Astrocyte (in vitro differentiated cells and primary cell): Measurements from ENCODE around the gene RPA4. TPM values are rescaled to one million over a fixed set of nuclear protein-coding genes. Genes with fewer than 3 reads are reported as not detected.
"Not testable (repeated sequence)": the region's sequence is repeated elsewhere in the genome, so short reads cannot be mapped to it uniquely, and the experiment has no call there.

ENCODE experiments used
- DNase-seq: peaks from one replicate; pipeline ENCODE4 v3.0.0-alpha.2; 2010; ENCODE audit warnings: low read depth
- FAIRE-seq: peaks from 2 replicates; lab custom pipeline; 2011; peaks lifted over from hg19 to GRCh38; lab: Jason Lieb, UNC
- H2AFZ ChIP-seq: 2 replicates; pipeline ENCODE4 v1.6.0; 2012; ENCODE audit warnings: low read depth, low read length, inconsistent platforms
- H3K27ac ChIP-seq: 2 replicates; pipeline ENCODE4 v1.5.1; 2011; ENCODE audit warnings: low read depth, low read length, inconsistent platforms
- H3K27me3 ChIP-seq: 2 replicates; pipeline ENCODE4 v1.6.0; 2011; ENCODE audit warnings: low read length, inconsistent platforms; ENCODE audit not compliant: insufficient read depth
- H3K36me3 ChIP-seq: 2 replicates; pipeline ENCODE4 v1.5.1; 2011; ENCODE audit warnings: low read length, inconsistent platforms; ENCODE audit not compliant: insufficient read depth
- H3K4me1 ChIP-seq: 2 replicates; pipeline ENCODE4 v1.5.1; 2011; ENCODE audit warnings: low read length, inconsistent platforms; ENCODE audit not compliant: insufficient read depth
- H3K4me2 ChIP-seq: 2 replicates; pipeline ENCODE4 v1.6.0; 2012; ENCODE audit warnings: low read length, inconsistent platforms
- H3K4me3 ChIP-seq: 2 replicates; pipeline ENCODE4 v1.5.1; 2011; ENCODE audit warnings: low read depth, mild to moderate bottlenecking, low read length, inconsistent platforms; ENCODE audit not compliant: insufficient read depth
- H3K79me2 ChIP-seq: 2 replicates; pipeline ENCODE4 v1.6.0; 2012; ENCODE audit warnings: mild to moderate bottlenecking, low read length, inconsistent platforms; ENCODE audit not compliant: insufficient read depth
- H3K9ac ChIP-seq: 2 replicates; pipeline ENCODE4 v1.6.0; 2012; ENCODE audit warnings: mild to moderate bottlenecking, low read length, inconsistent platforms
- H3K9me3 ChIP-seq: 2 replicates; pipeline ENCODE4 v1.5.1; 2012; ENCODE audit warnings: low read depth, mild to moderate bottlenecking, low read length, inconsistent platforms; ENCODE audit not compliant: insufficient read depth
- H4K20me1 ChIP-seq: 2 replicates; pipeline ENCODE4 v1.6.0; 2012; ENCODE audit warnings: low read length, inconsistent platforms; ENCODE audit not compliant: insufficient read depth
- H3K27ac Mint-ChIP-seq: one replicate; pipeline ENCODE4 v1.8.0; 2021; ENCODE audit warnings: mild to moderate bottlenecking, mixed read lengths; ENCODE audit not compliant: unreplicated experiment
- H3K27me3 Mint-ChIP-seq: one replicate; pipeline ENCODE4 v1.8.0; 2021; ENCODE audit warnings: low read depth, mixed read lengths; ENCODE audit not compliant: unreplicated experiment
- H3K36me3 Mint-ChIP-seq: one replicate; pipeline ENCODE4 v1.8.0; 2021; ENCODE audit warnings: low read depth, mixed read lengths; ENCODE audit not compliant: unreplicated experiment
- H3K4me1 Mint-ChIP-seq: one replicate; pipeline ENCODE4 v1.8.0; 2021; ENCODE audit warnings: low read depth, mixed read lengths; ENCODE audit not compliant: unreplicated experiment
- H3K4me3 Mint-ChIP-seq: one replicate; pipeline ENCODE4 v1.8.0; 2021; ENCODE audit warnings: mild to moderate bottlenecking, moderate library complexity, mixed read lengths; ENCODE audit not compliant: unreplicated experiment
- H3K9me3 Mint-ChIP-seq: one replicate; pipeline ENCODE4 v1.8.0; 2021; ENCODE audit warnings: mild to moderate bottlenecking, mixed read lengths; ENCODE audit not compliant: unreplicated experiment
- CTCF ChIP-seq: IDR thresholded peaks from 2 replicates; pipeline ENCODE4 v1.5.1; 2011; ENCODE audit warnings: low read depth, mild to moderate bottlenecking, inconsistent platforms, low read length, moderate library complexity; ENCODE audit not compliant: insufficient read depth
- EZH2 ChIP-seq: IDR thresholded peaks from 2 replicates; pipeline ENCODE4 v1.6.1; 2012; ENCODE audit warnings: mild to moderate bottlenecking, low read length, inconsistent platforms; ENCODE audit not compliant: insufficient read depth
- total RNA-seq: library from RNA; stranded (reverse); gene quantifications from 2 replicates; pipeline ENCODE4 v1.2.1, GENCODE V29; 2021

RPA4 gene
- total RNA-seq, 1 donor from 2014 or later, result 0.82 TPM

DNA sequence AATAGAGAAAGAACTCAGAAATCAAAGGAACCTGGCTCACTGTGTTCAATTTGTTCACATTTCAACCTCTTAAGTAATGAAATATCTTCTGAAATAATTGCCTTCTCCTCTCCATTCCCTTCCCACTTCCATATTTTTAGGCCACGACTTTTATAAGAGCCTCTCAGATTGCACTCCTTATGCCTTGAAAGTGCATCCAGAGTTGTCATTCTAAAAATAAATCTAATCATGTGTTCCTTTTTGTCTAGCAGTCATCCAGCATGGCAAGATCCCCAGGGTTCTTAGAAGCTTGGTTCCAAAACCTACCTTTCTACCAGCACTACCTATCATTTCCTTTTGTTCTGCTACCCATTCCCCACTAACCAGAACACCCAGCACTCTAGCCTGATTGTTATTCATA, 42.4 kb upstream of the RPA4 start:
- no peaks in the 10 kb centered on the region for H3K9me3 ChIP-seq
- no peaks in the 10 kb centered on the region for H3K36me3 ChIP-seq
- Mint-ChIP-seq H3K4me1 (peaks cover 7% of the 10 kb centered on the region), H3K27me3 (no peaks in the 10 kb centered on the region), H3K36me3 (no peaks in the 10 kb centered on the region), H3K4me3 (no peak overlapping the region), H3K27ac (no peak overlapping the region), H3K9me3 (no peaks in the 10 kb centered on the region)
- FAIRE-seq (no peak), DNase-seq (no peak)
- no peak for TF ChIP-seq CTCF
- TF ChIP-seq EZH2, result no peak
- no peak overlapping the region for H3K4me3 ChIP-seq
- H3K4me2 ChIP-seq, result no peak overlapping the region
- H3K4me1 ChIP-seq, result no peaks in the 10 kb centered on the region
- H2AFZ ChIP-seq, result no peak overlapping the region
- H3K9ac ChIP-seq, result no peak overlapping the region
- no peak overlapping the region for H3K27ac ChIP-seq
- no peaks in the 10 kb centered on the region for H3K79me2 ChIP-seq
- no peaks in the 10 kb centered on the region for H3K27me3 ChIP-seq
- H4K20me1 ChIP-seq, result no peaks in the 10 kb centered on the region

DNA sequence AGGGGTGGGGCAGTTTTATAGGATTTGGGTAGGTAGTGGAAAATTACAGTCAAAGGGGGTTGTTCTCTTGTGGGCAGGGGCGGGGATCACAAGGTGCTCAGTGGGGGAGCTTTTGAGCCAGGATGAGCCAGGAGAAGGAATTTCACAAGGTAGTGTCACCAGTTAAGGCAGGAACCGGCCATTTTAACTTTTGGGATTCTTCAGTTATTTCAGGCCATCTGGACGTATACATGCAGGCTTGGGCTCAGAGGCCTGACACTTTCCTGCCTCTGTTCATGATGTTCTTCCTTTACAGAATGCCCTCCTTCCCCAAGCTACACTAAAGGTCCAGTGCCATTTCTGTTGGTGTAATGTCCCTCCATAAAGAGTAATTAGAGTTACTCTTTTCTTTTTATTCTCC, 41.8 kb upstream of the RPA4 start:
- H3K36me3 ChIP-seq, H3K4me1 Mint-ChIP-seq, H3K27ac ChIP-seq, H3K9me3 ChIP-seq, H4K20me1 ChIP-seq, FAIRE-seq, H3K4me2 ChIP-seq, H3K27me3 ChIP-seq, H3K36me3 Mint-ChIP-seq, H2AFZ ChIP-seq, H3K9me3 Mint-ChIP-seq, H3K27ac Mint-ChIP-seq, H3K4me1 ChIP-seq, H3K79me2 ChIP-seq, DNase-seq, H3K4me3 Mint-ChIP-seq, H3K9ac ChIP-seq, H3K4me3 ChIP-seq, H3K27me3 Mint-ChIP-seq: not testable (repeated sequence)

- Histone ChIP-seq H3K4me3 (no peak overlapping the region), H3K36me3 (no peaks in the 10 kb centered on the region), H4K20me1 (no peaks in the 10 kb centered on the region), H3K4me1 (no peaks in the 10 kb centered on the region), H2AFZ (no peak overlapping the region), H3K79me2 (no peaks in the 10 kb centered on the region), H3K9ac (no peak overlapping the region), H3K9me3 (no peaks in the 10 kb centered on the region), H3K4me2 (no peak overlapping the region), H3K27me3 (no peaks in the 10 kb centered on the region), H3K27ac (no peak overlapping the region)
- Mint-ChIP-seq H3K27me3 (no peaks in the 10 kb centered on the region), H3K27ac (no peak overlapping the region), H3K4me3 (no peak overlapping the region), H3K4me1 (no peaks in the 10 kb centered on the region), H3K36me3 (no peaks in the 10 kb centered on the region), H3K9me3 (no peaks in the 10 kb centered on the region)
- TF ChIP-seq EZH2 (no peak), CTCF (no peak)
- DNase-seq (no peak), FAIRE-seq (no peak)
Measured at GRCh38 chrX:96843566-96843965, 40.1 kb upstream of the RPA4 start.
